H1 (cell line): ENCODE measurements around the gene MCOLN3.

Experiments
- CEBPB ChIP-seq: IDR thresholded peaks from 2 replicates; pipeline ENCODE4 v1.6.1; 2012; ENCODE audit warnings: low read depth, low read length
- CTCF ChIP-seq, 3 experiments: IDR thresholded peaks; 1 replicate in 2 of 3; 2 replicates in 1 of 3; pipeline versions ENCODE4 v1.5.1 to v1.6.1; 2011; ENCODE audit warnings: low read length in 3 of 3, mild to moderate bottlenecking in 3 of 3, inconsistent platforms in 2 of 3, low read depth in 1 of 3, moderate library complexity in 1 of 3; ENCODE audit not compliant: insufficient read depth in 1 of 3; ENCODE audit errors: control extremely low read depth in 1 of 3
- SRF ChIP-seq: IDR thresholded peaks from 2 replicates; pipeline ENCODE4 v1.6.1; 2011; ENCODE audit warnings: mild to moderate bottlenecking, low read depth, low read length, moderate library complexity

- TF ChIP-seq SRF (no peak), CTCF (IDR thresholded peaks at IDR 0.05; ENCODE audit: control extremely low read depth in 1 of 3, insufficient read depth in 1 of 3, low read depth in 1 of 3, low read length in 3 of 3) (no peak), CEBPB (no peak)
These were observed 79.4 kb downstream of the MCOLN3 start for GRCh38 chr1:84968865-84969264.
